ENCODE results near the gene NECTIN2.
A peak's percentile ranks its signal among the peaks of the same experiment; 100 is the strongest.
"Not testable (repeated sequence)": the region's sequence is repeated elsewhere in the genome, so short reads cannot be mapped to it uniquely, and the experiment has no call there.

Gene NECTIN2

DNA sequence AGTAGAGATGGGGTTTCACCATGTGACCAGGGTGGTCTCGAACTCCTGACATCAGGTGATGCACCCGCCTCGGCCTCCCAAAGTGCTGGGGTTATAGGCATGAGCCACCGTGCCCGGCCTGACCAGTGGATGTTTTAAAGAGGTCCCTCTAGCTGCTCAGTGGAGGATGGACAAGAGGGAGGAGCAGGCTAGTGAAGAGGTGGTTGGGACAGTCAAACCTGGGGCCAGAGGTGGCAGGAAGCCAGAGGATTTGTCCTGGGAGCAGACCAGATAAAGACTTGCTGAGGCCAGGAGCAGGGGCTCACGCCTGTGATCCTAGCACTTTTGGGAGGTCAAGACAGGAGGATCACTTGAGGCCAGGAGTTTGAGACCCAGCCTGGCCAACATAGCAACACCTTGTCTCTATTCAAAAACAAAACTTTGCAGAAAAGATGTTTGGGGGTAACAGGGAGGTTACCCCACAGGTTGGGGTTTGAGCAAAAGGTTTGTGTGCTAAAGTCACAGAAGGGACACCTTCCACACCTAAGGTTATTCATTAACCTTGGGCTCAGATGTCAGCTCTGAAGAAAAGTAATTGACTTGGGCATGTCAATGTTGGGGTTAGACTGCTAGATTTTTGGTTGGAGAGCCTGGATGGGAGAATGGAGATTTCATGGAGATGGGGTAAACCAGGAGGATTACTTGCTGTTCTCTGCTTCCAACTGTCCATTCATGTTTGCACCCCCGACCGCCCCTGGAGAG lies 28.2 kb upstream of the NECTIN2 start:
- no peak for DNase-seq (ENCODE audit: low read depth)

DNA sequence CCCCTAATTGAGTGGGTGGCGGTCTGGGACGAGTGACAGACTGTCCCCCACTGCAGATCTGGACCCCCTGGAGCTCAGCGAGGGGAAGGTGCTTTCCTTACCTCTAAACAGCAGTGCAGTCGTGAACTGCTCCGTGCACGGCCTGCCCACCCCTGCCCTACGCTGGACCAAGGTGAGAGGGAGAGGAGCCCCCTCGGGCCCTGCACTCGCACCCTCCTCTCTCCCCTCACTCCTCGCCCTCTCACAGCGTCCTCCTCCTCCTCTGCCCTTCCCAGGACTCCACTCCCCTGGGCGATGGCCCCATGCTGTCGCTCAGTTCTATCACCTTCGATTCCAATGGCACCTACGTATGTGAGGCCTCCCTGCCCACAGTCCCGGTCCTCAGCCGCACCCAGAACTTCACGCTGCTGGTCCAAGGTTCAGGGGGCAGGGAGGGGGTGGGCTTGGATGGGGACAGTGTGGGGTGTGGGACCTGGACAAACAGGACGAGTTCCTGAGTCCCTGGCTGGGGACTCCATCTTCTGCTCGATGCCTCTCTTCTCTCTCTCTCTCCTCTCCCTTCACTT lies 27.5 kb upstream of the NECTIN2 start:
- DNase-seq (ENCODE audit: low read depth): no peak

DNA sequence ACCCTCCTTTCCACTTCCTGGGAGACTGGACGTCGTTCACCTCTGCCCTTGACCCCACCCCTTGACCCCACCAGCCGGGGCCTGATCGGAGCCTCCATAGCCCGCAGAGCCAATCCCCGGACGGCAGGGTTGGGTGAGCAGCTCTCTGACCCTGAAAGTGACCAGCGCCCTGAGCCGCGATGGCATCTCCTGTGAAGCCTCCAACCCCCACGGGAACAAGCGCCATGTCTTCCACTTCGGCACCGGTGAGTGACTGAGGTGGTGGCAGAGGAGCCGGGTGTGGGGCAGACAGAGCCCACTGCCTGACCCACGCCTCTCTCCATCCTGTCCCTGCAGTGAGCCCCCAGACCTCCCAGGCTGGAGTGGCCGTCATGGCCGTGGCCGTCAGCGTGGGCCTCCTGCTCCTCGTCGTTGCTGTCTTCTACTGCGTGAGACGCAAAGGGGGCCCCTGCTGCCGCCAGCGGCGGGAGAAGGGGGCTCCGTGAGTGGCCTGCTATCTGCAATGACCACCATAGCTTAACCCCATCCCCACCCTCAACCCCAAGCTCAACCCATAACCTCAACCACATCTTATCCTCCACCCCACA lies 26.8 kb upstream of the NECTIN2 start:
- DNase-seq (ENCODE audit: low read depth): no peak

DNA sequence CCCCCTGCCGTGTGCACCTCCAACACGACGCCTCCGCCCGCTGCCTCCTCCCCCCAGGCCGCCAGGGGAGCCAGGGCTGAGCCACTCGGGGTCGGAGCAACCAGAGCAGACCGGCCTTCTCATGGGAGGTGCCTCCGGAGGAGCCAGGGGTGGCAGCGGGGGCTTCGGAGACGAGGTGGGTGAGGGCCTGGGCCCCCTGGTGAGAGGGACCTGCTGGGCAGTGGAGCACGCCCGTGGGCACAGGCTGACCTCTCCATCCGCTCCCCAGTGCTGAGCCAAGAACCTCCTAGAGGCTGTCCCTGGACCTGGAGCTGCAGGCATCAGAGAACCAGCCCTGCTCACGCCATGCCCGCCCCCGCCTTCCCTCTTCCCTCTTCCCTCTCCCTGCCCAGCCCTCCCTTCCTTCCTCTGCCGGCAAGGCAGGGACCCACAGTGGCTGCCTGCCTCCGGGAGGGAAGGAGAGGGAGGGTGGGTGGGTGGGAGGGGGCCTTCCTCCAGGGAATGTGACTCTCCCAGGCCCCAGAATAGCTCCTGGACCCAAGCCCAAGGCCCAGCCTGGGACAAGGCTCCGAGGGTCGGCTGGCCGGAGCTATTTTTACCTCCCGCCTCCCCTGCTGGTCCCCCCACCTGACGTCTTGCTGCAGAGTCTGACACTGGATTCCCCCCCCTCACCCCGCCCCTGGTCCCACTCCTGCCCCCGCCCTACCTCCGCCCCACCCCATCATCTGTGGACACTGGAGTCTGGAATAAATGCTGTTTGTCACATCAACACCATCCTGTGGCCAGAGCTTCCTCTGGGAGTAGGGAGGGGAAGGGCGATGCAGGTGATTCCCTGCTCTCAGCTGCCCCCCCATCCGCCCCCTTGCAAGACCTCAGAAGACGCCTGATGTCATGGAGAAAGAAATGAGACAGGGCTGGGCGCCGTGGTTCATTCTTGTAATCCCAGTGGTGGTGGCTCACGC lies 25.2 kb upstream of the NECTIN2 start:
- no peak for DNase-seq (ENCODE audit: low read depth)

DNA sequence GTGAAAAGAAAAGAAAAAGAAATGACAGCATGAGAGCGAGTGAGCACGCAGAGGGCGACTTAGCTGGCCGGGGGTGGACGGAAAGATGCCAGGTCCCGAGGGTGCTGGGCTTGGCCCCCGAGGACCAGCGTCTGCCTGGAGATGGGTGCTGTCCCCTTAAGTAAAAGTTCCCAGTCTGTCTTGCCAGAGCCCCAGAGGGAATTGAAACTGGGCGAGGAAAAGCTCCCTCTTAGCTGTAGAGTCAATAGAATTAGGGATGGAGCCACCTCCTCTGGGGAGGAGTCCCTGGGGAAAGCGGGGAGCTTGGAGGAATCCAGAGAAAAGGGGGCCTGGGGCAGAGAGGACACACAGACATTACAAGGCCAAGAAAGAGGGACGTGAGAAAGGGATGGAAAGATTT lies 23.9 kb upstream of the NECTIN2 start:
- no peak for DNase-seq (ENCODE audit: low read depth)

DNA sequence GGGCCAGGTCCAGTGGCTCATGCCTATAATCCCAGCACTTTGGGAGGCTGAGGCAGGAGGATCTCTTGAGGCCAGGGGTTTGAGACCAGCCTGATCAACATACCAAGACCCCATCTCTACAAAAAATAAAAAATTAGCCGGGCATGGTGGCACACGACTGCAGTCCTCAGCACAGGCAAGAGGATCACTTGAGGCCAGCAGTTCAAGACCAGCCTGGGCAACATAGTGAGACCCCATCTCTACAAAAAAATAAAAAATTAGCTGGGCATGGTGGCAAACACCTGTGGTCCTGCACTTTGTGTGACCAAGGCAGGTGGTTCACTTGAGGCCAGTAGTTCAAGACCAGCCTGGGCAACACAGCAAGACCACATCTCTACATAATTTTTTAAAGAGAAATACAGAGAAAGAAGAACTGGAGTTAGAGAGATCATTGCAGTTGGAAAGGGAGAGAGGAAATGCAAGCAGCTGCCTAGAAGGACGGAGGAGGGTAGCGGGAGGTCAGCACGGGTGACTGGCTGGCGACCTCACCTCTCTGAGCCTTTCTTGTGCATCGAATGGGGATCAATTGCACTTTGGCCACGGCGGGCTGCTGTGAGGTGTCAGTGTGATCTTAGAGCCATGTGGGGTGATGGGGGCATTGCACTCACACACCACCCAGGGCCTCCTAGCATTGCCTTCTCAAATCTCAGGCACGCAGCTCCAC lies 23.3 kb upstream of the NECTIN2 start:
- no peak for DNase-seq (ENCODE audit: low read depth)

DNA sequence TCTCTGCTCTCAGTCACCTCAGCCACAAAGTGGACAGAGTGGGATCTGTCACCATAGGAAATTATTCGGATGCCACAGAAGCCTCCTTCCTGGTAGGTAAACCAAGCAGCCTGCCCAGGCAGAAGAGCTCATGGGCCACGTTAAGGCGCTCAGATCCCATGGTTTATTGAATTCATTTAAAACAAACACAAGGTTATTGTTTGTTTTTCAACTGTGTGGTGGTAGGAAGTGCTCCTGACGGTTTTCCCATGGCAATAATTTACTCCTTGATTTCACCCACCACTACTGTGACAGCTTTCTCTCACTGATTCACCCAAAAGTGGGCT lies 22.8 kb upstream of the NECTIN2 start:
- no peak for DNase-seq (ENCODE audit: low read depth)

DNA sequence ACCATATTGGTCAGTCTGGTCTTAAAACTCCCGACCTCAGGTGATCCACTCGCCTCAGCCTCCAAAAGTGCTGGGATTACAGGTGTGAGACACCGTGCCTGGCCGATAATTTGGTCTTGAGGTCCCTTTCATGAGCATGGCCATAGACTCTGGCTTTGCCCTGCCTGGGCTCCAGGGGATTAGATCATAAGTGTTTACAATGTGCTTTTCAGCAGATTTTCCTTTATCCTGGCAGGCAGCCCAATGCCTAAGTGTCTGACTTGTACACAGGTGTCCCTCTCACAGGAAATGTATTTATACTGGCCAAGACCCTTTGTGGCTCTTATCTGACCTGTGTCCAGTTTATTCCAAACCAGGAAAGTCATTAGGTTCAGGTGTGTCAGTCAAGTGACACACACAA lies 21.3 kb upstream of the NECTIN2 start:
- DNase-seq (ENCODE audit: low read depth): no peak

DNA sequence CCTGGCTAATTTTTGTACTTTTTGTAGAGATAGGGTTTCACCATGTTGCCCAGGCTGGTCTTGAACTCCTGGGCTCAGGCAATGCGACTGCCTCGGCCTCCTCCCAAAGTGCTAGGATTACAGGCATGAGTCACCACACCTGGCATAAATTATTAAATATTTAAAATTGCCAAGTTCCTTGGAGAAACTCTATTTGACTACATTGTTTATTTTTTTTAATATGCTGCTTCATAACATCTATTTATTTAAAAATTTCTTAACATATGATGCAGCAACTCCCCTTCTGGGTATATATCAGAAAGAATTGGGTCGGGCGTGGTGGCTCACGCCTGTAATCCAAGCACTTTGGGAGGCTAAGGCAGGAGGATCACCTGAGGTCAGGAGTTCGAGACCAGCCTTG lies 13.2 kb upstream of the NECTIN2 start:
- DNase-seq (ENCODE audit: low read depth): not testable (repeated sequence)

DNA sequence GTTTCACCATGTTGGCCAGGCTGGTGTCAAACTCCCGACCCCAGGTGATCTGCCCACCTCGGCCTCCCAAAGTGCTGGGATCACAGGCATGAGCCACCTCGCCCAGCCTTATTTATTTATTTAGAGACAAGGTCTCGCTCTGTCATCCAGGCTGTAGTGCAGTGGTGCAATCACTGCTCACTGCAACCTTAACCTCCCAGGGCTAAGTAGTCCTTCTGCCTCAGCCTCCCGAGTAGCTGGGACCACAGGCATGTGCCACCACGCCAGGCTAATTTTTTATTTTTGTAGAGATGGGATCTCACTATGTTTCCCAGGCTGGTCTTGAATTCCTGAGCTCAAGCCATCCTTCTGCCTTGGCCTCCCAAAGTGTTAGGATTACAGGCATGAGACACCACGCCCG lies 11.7 kb upstream of the NECTIN2 start:
- not testable (repeated sequence) for DNase-seq (ENCODE audit: low read depth)

DNA sequence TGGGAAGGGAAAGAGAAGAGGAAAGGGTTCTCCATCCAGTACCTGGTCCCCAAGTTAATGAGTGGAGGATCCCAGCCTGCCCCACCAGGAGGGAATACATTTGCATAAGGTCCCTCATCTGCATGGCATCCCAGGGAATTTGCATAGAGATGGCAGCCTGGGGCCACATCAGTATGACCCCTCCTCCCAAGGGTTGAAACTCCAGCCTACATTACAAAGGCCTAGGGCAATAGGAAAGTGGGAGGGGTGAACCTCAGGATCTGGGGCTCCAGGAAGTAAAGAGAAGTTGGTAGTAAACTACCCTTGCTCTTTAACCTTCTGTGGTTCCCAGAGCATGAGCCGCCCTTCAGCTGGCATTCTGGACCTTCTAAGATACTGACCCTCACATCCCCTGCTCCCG lies 6.8 kb upstream of the NECTIN2 start:
- no peak for DNase-seq (ENCODE audit: low read depth)

DNA sequence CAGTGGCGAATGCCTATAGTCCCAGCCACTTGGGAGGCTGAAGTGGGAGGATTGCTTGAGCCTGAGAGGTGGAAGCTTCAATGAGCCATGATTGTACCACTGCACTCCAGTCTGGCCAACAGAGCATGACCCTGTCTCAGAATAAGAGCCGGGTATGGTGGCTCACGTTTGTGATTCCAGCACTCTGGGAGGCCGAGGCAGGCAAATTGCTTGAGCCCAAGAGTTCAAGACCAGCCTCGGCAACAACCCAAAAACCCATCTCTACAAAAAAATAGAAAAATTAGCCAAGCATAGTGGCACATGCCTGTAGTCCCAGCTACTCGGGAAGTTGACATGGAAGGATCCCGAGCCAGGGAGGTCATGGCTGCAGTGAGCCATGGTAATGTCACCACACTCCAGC lies 5.3 kb upstream of the NECTIN2 start:
- DNase-seq (ENCODE audit: low read depth): no peak

DNA sequence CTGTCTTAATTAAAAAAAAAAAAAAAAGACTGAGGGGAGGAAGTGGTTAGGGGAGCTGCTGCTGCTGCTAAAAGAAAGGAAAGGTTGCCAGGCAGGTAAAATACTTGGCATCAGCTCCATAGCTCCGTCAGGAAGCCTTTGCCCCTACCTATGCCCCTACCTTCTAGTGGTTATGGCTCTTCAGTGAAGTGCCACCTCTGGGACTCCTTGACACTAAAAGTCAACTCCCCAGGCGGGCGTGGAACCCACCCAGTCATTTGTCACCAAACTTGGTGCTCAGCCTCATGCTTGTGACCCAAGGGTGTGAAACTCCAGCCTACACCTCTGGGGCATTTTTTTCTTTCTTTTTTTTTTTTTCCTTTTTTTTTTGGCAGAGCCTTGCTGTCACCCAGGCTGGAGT lies 4.9 kb upstream of the NECTIN2 start:
- no peak for DNase-seq (ENCODE audit: low read depth)

DNA sequence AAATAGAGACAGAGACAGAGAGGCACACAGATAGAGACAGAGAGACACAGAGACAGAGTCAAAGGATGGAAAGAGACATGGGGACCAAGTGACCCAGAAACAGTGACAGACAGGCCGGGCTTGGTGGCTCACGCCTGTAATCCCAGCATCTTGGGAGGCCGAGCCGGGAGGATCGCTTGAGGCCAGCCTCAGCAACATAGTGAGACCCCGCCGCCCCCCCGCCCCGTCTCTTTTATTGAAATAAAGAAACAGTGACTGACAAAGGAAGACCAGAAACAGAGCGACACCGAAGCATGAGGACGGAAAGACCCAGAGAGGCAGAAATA lies 848 bp upstream of the NECTIN2 start:
- no peak for DNase-seq (ENCODE audit: low read depth)

DNA sequence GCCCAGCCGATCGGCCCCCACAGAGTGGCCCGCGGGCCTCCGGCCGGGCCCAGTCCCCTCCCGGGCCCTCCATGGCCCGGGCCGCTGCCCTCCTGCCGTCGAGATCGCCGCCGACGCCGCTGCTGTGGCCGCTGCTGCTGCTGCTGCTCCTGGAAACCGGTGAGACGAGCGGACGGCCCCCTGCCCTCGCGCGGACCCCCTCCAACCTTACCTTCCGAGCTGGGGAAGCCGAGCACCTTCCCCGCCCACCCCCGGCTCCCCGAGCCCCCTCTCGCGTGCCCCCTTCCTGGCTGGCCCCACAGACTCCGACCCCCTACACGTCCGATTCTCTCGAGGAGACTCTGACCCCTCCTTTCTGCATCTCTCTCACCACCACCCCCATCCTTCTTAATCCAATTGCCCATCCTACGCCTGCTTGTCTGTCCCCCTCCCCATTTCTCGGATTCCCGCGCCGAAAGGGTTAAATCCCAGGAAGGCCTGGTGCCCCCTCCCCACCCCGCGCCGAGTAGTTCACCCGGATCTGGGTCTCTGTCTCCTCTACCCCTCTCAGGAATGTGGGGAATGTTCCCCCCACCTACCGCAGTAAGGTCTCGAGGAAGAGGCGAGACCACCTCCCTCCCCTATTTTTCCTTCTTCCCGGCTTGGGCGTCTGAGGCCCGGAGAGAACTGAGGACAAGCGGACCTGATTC lies 502 bp downstream of the NECTIN2 start:
- peak; percentile 46 for DNase-seq (ENCODE audit: low read depth)

DNA sequence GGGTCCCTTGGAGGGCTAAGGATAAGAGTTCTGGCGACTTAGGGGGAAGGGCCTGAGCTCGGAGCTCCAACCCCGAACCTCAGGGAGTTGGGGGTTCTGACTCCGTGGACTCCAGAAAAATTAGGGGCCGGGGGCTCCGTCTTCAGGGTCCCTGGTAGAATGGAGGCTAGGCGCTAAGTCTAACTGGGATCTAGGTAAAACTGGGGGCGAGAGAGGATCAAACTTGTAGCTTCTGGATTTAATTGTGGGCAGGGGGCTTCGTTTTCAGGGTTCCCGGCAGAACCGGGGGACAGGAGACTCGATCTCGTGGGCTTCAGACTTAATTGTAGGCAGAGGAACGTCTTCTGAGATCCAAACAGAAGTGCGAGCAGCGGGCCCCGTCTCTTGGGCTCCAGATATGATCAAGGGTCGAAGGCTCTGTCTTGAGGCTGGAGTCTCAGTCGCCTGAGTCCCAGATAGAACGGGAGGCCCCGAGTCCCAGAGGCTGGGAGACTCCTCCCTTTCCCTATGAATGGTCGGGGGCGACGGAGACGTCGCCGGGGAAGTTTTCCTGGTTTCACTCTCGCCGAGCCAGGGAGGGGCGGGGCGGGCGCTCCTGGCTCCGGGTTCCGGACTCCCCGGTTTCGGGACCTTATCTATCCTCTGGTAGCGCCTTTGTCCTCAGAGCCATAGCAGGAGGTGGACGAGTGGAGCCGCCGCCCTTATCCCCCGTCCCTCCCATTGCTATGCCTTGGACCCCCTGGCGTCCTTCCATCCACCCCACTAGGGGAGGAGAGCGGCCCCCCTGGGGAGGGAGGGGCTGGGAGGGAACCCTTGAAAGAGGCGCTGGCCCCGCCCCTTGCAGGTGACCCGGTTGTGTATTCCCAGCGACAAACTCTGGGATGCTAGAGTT lies 1.3 kb downstream of the NECTIN2 start:
- peak; percentile 69 for DNase-seq (ENCODE audit: low read depth)

DNA sequence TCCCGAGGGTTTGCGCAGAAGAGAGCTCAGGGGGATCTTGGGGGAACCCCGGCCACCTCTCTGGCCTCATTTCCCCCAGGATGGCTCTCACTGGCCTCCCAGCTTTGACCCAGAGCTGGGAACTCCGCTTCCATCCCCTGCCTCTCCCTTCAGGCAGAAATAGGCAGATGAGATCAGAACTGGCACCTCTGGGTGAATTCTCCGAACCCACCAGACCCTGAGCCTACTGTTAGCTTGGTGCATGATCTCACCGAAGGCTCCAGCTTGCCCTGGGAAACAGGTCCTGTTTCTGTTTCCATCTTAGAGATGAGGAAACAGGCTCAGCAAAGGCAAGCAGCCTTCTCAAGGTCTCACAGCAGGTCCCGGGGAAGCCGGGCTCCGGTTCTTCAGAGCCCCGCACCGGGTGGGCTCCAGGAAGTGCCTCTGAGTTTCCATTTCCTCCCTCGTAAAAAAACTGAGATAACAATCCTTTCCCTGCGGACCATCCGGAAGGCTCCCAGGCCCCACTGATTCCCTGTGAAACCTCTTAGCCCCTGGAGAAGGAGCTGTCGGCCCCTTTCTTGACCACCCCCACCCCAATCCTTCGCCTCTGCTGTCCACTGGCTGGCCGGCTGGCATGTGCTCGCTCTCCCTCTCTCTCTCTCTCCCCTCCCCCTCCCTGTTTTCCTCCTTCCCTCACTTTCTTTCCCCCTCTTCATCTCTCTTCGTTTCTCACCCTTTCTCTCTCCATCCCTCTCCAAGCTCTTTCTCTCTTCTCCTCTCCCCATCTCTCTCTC lies 2.1 kb downstream of the NECTIN2 start:
- DNase-seq (ENCODE audit: low read depth): peak; percentile 60

DNA sequence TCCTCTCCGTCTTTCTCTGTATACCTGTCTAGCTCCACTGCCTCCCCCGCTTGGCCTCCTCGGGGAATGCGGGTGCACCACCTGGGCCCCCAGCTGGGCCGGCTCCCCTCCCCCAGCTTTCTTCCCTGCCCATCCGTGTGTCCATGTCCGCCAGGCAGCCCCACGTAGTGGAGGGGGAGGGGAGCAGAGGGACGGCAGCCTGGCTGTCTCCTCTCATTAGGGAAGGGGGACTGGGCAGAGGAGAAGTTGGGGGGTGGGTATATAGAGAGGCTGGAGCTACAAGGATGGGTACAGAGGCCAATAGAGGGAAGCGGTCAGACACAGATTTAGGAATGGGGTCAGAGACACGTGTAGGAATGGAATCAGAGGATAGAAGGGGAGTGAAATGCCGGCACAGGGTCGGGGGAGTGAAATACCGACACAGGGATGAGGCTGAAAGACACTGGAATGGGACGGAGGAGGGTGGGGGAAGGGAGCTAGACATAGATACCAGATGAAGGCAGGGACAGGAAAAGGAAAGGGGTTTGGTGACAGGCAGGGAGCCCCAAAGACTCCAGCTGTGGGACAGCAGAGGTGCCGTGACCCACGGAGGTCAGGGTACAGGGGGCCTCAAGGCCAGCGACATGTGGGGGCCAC lies 2.8 kb downstream of the NECTIN2 start:
- no peak for DNase-seq (ENCODE audit: low read depth)

DNA sequence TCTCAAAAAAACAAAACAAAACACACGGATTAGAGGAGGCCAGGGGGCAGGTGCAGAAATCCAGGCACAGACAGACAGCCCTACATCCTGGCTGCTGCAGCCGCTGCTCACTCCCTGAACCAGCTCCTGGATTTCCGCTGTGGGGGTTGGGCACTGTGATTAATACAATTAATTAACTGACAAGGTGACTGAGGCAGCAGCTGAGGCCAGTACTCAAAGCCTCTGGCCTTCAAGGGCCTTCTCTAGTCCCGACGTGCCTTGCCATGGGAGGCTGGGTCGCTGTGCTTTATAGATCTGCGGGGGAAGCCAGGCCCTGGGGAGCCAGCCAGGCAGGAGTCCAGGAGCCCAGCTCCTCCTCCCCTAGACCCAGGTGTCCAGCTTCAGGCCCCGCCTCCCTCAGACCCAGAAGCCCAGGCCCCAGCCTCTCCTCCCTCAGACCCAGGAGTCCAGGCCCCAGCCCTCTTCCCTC lies 4.6 kb downstream of the NECTIN2 start:
- no peak for DNase-seq (ENCODE audit: low read depth)
